HG02852 (cell line): Measurements from ENCODE around the gene PKD2.
"Not testable (repeated sequence)": the region's sequence is repeated elsewhere in the genome, so short reads cannot be mapped to it uniquely, and the experiment has no call there.

Experiments
- ATAC-seq: cut with Tn5 transposase; IDR thresholded peaks from one replicate; pipeline ENCODE4 v1.9.1; 2021; ENCODE audit warnings: mild to moderate bottlenecking, moderate library complexity; ENCODE audit not compliant: unreplicated experiment

The PKD2 gene

DNA sequence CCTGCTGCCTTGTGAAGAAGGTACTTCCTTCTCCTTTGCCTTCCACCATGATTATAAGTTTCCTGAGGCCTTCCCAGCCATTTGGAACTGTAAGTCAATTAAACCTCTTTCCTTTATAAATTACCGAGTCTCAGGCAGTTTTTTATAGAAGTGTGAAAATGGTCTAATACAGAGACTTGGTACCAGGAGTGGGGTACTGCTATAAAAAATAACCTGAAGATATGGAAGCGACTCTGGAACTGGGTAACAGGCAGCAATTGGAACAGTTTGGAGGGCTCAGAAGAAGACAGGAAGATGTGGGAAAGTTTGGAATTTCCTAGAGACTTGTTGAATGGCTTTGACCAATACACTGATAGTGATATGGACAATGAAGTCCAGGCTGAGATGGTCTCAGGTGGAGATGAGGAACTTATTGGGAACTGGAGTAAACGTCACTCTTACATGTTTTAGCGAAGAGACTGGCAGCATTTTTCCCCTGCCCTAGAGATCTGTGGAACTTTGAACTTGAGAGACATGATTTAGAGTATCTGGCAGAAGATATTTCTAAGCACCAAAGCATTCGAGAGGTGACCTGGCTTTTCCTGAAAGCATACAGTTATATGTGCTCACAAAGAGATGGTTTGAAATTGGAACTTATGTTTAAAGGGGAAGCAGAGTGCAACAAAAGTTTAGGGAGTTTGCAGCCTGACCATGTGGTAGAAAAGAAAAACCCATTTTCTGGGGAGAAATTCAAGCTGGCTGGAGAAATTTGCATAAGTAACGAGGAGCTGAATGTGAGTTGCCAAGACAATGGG is 18.6 kb downstream of the PKD2 start:
- not testable (repeated sequence) for ATAC-seq

DNA sequence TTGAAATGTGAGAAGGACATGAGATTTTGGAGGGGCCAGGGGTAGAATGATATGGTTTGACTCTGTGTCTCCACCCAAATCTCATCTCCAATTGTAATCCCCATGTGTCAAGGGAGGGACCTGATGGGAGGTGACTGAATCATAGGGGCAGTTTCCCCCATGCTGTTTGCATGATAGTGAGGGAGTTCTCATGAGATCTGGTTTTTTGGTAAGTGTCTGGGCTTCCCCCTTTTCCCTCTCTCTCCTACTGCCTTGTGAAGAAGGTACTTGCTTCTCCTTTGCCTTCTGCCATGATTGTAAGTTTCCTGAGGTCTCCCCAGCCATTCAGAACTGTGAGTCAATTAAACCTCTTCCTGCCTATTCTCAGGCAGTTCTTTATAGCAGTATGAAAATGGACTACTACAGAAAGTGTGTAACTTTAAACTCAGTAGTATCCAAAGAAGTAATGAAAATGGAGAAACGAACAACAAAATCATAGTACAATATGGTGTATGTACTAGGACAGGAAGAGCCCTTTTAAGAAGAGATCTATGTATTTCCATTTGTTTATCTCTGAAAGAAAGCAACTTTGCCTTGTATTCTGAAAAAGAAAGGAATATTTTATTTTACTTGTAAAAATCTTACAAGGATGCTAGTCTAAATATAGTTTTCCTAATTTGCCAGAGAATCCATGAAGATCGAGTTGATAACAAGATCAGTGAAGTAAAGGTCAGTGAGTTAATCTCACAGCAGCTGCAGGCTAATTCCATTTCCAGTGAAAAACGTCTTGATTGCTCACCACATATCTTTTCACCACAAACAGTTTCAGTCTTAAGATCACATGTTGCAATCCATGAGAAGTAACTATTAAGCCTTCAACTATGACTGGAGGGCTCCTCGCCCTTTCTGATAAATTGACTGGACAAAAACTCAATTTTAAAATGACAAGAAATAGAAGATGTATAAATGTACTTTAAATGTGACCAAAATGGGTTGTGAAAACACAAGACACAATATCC is 20.5 kb downstream of the PKD2 start:
- no peak for ATAC-seq

- ATAC-seq, result no peak
Measured at GRCh38 chr4:88028946-88029345, 21.5 kb downstream of the PKD2 start.

GRCh38 chr4:88029556-88029955 is 22.1 kb downstream of the PKD2 start:
- no peak for ATAC-seq

DNA sequence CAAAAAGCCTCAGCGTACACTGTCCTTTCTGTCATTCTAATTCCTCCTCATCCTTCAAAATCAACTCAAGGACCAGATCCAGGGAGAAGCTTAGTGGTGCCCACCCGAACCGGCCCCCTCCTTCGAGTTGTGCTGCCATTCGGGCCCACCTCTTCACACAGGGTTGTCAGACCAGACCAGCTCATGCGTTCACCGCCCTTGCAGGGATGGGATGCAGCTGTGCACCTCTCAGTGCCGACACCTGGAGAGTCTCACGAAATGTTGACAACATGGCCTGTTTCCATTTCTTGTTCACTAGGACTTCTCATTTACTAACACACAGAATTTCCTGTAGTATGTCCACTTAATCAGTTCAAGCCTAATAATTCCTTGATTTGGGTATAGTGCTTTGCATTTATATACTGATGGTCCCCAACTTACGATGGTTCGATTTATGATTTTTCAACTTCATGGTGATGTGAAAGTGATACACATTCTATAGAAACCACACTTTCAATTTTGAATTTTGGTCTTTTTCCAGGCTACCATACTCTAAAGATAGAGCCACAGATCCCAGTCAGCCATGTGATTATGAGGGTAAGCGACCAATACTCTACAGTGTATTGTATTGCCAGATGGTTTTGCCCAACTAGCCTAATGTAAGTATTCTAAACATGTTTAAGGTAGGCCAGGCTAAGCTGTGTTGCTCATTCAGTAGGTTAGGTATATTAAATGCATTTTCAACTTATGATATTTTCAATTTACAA is 23.3 kb downstream of the PKD2 start:
- no peak for ATAC-seq

DNA sequence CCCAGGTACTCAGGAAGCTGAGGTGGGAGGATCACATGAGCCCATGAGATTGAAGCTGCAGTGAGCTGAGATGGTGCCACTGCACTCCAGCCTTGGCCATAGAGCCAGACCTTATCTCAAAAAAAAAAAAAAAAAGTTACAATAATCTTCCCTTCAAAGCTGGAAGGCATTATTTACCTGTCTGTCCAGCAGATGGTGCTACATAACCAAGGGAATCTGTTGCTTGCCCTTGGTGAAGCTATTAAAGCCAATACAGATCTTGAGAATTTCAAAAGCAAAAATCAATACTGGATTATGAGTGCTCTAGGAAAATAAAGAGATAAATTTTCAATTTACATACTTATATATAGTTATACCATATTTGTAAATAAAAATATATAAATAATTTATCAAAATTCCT is 25.9 kb downstream of the PKD2 start:
- peak; percentile 72 for ATAC-seq

- ATAC-seq, result no peak
Measured at GRCh38 chr4:88035292-88035691, 27.9 kb downstream of the PKD2 start.

DNA sequence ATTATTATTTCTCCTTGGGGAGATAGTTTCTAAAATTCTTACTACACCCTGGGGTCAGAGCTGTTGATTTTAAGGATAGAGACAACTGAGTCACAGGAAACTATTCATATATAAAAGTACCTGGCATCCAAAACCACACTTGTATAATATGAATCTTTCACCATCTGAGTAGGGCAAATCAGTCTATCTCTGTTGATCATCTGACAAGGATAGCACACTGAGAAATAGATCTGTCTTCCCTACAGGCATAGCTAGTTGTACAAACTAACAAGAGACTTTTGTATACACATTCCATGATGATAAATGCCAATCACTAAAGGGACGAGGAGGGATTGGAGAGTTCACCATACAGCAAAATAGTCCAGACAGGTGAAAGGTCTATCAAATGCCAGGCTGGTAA is 30.0 kb downstream of the PKD2 start:
- no peak for ATAC-seq

- no peak for ATAC-seq
Measured at GRCh38 chr4:88037936-88038335, 30.5 kb downstream of the PKD2 start.

GRCh38 chr4:88040707-88041106 is 33.3 kb downstream of the PKD2 start:
- no peak for ATAC-seq

GRCh38 chr4:88041626-88042025 is 34.2 kb downstream of the PKD2 start:
- no peak for ATAC-seq

GRCh38 chr4:88043001-88043400 is 35.6 kb downstream of the PKD2 start:
- no peak for ATAC-seq

DNA sequence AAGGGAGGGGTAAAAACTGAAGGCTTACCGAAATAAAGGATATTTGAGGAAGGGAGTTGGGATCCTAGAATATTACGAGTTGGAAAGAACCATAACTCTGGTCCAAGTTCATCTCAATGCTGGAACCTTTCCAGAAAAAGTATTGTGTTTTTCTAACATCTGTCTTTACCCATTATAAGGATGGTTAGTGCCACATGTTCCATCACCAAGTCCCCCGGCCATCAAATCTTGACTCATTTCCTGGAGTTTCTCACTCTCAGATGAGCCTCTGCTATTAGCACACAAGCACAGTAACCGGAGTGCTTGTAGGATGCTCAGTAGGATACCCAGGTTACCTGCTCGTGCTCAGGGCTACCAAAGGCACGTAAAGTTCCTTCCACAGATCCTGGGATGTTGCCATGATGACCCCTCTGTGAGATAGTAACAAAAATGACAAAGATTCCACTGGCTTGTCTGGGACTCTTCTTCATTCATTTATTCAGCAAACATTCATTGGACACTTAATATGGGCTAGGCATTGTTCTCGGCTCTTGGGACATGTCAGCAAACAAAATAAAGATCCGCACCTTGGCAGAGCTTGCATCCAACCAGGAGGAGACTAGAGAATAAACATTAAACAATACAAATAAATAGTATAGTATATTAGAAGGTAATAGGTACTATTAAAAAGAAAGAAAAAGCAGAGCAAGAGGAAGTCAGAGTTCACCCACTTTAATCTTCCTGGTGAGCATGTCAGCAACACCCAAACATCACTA is 36.3 kb downstream of the PKD2 start:
- no peak for ATAC-seq

GRCh38 chr4:88045021-88045420 is 37.6 kb downstream of the PKD2 start:
- no peak for ATAC-seq

DNA sequence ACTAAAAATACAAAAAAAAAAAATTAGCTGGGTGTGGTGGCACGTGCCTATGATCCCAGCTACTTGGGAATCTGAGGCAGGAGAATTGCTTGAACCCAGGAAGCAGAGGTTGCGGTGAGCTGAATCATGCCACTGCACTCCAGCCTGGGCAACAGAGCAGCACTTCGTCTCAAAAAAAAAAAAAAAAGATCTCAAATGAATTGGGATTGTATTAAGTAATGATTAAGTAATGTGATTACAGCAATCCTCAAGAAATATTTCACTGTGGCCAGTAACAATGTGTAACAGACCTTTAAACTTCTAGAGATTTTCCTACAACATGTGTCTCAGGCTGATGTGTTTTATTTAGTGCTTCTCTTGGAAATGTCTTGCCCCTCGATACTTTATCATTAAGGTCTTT is 46.8 kb downstream of the PKD2 start:
- no peak for ATAC-seq

DNA sequence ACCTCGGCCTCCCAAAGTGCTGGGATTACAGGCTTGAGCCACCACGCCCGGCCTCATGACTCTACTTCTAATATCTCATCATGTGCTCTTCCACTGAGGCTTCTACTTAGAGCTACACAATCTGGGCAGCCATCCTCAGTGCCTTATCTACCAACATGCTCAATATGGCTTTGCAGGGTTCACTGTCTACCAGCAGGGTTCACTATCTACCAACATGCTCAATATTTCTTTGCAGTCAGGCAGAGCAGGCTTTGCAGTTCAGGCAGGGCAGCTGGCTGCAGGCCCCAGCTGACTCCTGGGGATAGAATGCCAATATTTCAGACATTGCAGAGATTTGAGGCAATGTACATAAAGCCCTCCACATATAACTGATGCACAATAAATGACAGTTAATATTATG is 47.5 kb downstream of the PKD2 start:
- ATAC-seq, result peak; percentile 55

DNA sequence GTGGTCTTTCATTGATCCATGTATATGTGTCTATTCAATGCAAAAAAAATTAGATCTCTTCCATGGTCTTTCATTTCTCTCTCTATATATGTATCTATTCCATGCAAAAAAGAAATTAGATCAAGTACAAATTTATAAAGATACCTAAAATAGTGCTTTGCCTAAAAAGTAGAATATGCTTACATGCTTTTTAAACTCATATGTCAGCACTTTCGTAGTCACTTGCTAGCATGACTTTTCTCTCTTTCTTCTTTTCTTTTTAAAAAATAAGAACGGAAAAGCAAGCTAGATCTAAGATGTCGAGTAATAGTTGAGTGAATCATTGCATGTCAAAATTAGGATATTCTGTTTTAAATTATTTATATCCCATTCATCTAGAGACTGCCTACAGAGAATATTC is 50.9 kb downstream of the PKD2 start:
- no peak for ATAC-seq

DNA sequence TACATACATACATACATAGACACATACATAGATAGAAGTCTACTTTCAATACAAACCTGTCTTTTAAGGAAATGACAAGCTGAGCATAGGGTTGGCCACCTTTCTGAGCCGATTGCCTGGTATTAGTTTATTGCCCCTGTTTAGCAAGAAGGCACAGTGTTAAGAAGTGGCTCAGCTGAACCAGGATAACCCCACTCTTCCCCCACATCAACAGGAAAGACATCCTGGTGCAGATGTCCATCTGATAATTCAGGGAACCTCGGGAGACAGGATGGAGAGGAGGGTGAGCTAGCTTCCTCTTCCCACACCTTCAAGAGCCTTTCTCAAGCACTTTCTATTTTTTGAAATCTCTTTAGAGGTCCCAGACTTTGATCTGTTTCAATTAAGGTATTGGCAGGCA is 52.3 kb downstream of the PKD2 start:
- no peak for ATAC-seq

DNA sequence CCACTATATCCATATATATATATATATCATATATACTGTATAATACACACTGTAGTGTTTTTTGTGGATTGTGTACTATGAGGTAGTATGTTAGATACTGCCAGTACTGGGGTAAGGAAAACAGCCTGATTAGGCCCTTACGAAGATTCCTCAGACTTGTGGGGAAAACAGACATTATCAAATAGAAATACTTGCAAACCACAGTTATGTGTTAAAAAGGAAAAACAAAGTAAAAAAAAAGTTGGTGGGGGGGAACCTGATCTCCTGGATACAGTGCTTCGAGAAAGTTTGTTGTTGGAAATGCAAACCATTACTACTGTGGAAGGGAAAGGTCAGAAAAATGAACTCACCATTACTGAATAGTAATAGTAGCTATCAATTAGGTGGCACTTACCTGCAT is 53.0 kb downstream of the PKD2 start:
- ATAC-seq, result no peak

DNA sequence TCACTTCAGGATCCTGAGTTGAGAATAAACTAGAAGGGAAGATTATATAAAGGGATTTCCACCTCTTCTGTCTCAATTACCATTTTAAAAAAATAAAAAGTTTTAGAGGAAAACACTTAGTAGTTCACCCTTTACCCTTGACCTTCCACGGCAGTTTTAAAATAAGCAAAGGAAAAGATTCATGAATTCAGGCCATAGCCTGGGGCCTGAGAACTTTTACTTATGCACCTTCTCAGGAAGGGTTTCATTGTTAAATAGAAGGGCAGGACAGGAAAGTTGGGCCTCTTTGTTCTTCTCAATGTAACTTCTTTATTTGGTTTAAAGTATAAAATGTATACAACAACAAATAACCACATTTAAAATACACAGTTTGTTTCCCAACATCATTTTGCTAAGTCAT is 54.9 kb downstream of the PKD2 start:
- ATAC-seq, result no peak

DNA sequence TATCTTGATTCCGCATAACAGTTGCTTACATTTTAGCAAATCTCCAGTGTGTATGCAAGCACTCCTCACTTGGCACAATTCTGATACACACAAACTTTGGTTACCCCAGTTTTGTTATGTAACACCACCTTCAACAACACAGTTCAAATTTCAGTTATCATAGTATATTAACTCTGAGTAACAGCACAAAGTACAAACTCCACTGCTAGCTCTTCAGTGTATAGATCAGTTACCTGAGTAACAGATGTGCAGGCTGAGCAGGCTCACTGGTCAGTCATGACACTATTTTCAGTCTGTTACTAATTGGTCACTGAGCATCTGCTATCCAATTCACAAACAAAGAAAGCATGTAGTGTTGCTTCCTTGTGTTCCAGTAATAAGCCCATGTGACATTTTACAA is 55.4 kb downstream of the PKD2 start:
- ATAC-seq, result no peak
